Measurements from ENCODE around the gene OR1L8.

GRCh38 chr9:122614362-122614761 is 31.2 kb upstream of the OR1L8 start, which contains the start of gene OR1Q1:
- TF ChIP-seq, protein P1, sequence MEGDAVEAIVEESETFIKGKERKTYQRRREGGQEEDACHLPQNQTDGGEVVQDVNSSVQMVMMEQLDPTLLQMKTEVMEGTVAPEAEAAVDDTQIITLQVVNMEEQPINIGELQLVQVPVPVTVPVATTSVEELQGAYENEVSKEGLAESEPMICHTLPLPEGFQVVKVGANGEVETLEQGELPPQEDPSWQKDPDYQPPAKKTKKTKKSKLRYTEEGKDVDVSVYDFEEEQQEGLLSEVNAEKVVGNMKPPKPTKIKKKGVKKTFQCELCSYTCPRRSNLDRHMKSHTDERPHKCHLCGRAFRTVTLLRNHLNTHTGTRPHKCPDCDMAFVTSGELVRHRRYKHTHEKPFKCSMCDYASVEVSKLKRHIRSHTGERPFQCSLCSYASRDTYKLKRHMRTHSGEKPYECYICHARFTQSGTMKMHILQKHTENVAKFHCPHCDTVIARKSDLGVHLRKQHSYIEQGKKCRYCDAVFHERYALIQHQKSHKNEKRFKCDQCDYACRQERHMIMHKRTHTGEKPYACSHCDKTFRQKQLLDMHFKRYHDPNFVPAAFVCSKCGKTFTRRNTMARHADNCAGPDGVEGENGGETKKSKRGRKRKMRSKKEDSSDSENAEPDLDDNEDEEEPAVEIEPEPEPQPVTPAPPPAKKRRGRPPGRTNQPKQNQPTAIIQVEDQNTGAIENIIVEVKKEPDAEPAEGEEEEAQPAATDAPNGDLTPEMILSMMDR (IDR thresholded peaks at IDR 0.05), result no peak
- no peak for TF ChIP-seq POLR2A (IDR thresholded peaks at IDR 0.05)
